Stimulated activated CD4-positive, alpha-beta T cell treated with anti-CD3 and anti-CD28 coated beads, Interleukin-4, amount 100 ng/mL, for 24 hours (primary cell): Measurements from ENCODE around the gene USP25.
A peak's percentile ranks its signal among the peaks of the same experiment; 100 is the strongest.

Experiments used
- DNase-seq: peaks from one replicate; pipeline ENCODE4 v3.0.0-alpha.2; 2020

USP25 gene

DNA sequence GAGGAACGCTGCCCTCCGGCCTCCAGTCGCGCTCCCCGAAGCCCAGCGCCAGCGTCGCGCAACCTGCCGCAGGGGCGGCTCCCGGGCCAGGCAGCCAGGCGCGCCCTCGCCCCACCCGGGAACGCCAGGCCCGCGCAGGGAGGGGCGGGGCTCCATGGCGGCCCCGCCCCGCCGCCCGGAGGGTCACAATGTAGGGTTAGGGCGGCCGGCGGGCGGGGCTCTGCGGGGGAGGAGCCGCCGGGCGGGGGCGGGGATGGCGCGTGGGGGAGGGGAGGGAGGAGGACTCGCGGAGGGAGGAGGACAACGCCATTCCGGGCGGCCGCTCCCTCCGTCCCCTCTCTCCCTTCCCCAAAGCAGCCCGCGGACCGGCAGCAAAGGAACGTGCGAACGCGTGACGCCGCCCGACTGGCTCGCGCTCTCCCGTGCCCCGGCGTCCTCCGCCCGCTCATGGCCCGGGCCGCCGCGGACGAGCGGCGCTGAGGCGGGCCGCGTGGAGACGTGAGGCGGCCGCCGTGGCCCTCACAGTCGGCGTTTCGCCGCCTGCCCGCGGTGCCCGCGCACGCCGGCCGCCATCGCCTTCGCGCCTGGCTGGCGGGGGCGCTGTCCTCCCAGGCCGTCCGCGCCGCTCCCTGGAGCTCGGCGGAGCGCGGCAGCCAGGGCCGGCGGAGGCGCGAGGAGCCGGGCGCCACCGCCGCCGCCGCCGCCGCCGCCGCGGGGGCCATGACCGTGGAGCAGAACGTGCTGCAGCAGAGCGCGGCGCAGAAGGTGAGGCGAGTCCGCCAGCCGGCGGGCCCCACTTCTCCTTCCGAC lies at the start of gene USP25:
TSS of gene USP25 (plus strand) at position 309 of the 810 bp plus-strand sequence. CDS start at position 721, 412 bp downstream.
- DNase-seq, result peak; percentile 81

GRCh38 chr21:15682186-15682895 lies 47.4 kb upstream of the USP25 start:
- DNase-seq, result no peak

GRCh38 chr21:15682977-15683376 lies 46.8 kb upstream of the USP25 start:
- DNase-seq, result no peak

DNA sequence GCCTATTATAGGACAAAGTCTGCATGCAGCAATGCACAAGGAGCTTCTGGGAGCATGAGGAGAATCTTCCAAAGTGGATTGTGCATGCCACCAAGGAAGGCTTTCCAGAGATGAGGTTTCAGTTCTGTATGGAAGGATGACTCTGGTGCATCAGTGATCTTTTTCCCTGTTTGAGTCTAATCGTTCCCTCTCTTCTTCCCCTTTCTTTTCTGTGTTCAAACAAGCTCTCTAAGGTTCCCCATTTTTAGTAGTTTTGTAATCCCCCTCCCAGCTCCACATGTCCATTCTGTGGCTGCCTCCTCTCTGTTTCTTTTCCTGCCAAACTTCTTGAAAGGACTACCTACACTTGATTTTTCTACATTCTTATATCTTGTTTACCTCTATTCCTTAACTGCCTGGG lies 43.3 kb upstream of the USP25 start:
- DNase-seq, result no peak

- DNase-seq, result no peak
Measured at GRCh38 chr21:15687208-15687607, 42.6 kb upstream of the USP25 start.

- no peak for DNase-seq
Measured at GRCh38 chr21:15688016-15688415, 41.8 kb upstream of the USP25 start.

GRCh38 chr21:15688809-15689208 lies 41.0 kb upstream of the USP25 start:
- DNase-seq, result no peak

GRCh38 chr21:15692711-15693110 lies 37.1 kb upstream of the USP25 start:
- DNase-seq, result no peak

- DNase-seq, result no peak
Measured at GRCh38 chr21:15695241-15695640, 34.5 kb upstream of the USP25 start.

- no peak for DNase-seq
Measured at GRCh38 chr21:15701830-15702229, 28.0 kb upstream of the USP25 start.

DNA sequence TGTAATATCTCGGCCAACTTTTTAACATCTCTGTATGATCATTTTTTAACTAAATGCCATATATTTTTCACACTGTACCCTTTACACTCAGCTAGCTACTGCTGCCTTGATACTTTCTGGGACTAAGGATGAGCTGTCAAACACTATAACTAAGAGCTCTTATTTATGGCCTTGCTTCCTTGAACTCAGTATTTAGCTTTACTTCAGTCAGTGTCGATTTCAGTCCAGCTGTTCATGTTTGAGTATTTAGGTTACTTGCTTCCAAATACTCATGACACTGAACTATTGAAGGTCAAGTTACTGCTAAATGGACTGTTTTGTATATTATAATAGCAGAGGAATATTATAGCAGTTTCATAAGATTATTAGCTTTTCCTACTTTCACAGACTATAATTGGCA lies 25.9 kb upstream of the USP25 start:
- DNase-seq, result no peak

GRCh38 chr21:15706696-15707095 lies 23.1 kb upstream of the USP25 start:
- no peak for DNase-seq

DNA sequence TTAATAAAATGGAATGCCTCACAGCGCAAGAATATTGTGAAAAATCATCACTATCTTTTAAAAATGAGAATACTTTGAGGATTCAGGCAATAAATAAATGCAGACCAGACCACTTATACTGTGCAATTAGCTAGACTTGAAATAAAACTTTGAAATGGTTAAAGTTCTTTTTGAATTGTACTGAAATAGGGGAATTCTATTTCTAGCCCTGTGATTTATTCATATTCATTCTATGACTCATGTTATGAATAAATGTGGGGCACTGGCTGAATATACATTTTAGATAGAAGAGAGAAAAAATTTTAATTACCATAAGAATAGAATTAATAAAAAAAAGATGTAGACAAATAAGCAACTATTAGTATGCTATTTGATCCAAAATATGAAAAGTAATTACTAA lies 16.4 kb upstream of the USP25 start:
- no peak for DNase-seq

GRCh38 chr21:15718711-15719110 lies 11.1 kb upstream of the USP25 start:
- no peak for DNase-seq

GRCh38 chr21:15719976-15720375 lies 9.8 kb upstream of the USP25 start:
- no peak for DNase-seq

DNA sequence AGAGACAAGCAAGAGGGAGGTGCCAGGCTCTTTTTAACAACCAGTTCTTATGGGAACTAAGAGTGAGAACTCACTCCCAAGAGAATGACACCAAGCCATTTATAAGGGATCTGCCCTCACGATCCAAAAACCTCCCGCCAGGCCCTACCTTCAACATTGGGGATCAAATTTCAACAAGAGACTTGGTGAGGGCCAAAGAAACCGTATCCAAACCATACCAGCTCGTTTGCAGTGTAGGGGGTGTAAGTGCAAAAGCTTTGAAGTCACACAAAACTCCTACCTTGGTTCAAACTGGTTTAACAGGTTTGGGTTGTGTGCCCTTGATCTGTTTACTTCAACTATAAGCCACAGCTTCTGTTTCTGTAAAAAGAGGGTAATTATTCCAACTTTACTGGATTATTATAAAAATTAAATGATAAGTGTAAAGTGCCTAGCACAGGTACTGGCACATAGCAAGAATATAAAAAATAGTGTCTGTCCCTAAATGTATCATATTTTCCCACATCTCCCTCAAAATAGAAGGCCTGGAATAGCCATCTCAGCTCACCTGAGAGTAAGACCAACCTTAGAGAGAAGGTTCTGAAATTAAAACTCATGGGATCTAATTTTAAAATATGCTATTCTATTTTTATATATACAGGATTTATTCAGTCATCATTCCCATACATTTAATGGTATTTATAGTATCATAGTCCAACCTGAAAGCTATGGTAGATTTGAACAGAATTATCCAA lies 7.0 kb upstream of the USP25 start:
- no peak for DNase-seq

GRCh38 chr21:15725949-15726348 lies 3.8 kb upstream of the USP25 start:
- DNase-seq, result no peak

DNA sequence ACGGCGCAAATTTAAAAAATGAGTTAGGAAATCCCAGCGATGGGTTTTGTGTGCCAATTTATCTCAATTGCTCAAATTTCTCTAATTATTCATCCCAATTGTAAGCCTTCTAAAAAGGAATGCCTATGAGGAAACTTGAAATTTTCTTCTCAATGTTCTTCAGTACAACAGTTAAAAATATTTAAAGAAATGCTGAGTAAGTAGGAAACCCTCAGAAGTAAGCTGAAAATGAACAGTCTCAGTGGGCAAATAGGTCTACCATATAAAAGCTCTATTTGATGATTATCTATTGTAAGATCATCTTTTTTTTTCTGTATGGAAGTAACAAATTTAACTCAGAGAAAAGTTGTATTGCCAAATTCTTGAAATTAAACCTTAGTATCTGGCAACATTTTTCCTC lies 1.7 kb upstream of the USP25 start:
- no peak for DNase-seq

DNA sequence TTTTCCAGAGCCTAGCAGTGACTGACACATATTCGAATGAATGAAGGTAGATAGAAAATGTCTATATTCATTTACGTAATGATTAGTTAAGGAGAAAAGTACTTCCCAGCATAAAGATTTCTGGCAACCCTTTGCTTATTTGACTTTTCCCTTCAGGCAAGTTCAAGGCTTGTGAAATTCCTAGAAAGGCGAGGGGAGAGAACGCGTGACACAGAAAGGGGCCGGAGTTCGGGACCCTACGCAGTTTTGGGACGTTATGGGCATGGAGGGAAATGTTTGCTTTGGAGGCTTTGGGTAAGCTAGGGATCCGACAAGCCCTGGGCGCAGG lies 472 bp upstream of the USP25 start:
- no peak for DNase-seq

DNA sequence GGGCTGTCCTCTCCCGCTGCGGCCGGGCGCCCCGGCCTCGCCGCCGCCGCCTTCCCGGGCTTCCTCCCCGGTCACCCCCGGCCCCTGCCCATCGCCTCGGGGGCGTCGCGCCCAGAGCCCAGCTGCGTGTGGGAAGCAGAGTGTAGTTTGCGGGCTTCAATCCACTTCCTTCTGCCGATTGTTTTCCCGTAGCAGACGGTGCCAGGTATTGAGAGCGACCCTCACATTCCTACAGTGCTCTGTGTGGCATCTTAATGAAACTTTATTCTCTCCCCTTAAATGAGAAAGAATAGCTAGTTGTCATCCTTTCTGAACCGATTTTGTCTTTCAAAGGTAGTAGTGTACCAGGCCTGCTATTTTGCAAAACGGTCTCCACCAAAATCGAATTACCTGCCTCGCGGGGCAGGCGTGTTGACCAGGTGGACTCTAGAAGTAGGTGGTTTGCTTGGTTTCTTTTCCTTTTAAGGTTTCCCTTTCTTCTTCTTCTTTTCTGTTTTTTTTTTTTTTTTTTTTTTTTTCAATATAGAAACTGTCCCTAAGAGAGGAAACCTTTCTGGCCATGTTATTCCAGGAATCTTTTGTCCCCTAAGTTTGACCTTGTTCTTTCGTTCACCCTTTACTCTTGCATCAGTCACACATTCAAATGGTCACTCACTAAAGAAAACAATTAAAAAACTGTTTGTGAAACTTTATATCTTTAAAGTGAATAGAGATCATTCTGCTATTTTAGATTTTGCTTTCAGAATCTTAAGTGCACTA lies 881 bp downstream of the USP25 start:
- no peak for DNase-seq

- DNase-seq, result no peak
Measured at GRCh38 chr21:15731243-15731613, 1.4 kb downstream of the USP25 start.

DNA sequence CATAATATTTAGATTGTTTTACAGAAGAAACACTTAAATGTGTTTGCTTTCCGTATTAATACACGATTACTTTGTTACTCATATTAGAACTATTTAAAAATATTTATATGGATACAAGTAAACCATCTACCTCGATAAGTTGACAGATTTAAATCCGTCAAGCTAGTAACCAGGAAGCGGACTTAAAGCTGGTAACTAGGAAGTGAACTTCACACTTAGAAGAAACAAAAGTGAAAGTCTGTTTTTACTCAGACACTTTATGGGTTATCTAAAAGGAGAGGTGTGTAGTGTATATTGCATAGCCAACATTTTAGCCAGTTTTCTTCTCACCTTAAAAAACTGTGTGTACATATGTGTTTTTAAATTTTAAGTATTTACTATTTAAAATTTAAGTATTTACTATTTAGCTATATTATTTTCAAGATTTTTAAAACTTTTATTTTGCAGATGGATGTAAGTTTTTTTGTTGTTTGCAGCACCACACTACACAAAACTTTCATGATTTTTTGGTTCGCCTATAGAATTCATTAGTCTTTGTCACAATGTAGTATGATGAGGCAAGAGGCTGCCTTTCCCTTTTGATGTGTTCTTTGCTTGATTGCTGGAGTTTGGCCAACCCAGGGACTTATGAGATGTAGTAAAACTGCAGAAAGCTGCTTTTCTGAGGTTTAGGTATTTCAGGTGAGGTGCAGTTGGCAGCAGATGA lies 2.7 kb downstream of the USP25 start:
- no peak for DNase-seq

GRCh38 chr21:15732996-15733329 lies 3.2 kb downstream of the USP25 start:
- DNase-seq, result no peak
